ENCODE measurements around the gene ZNF467.

Gene ZNF467

DNA sequence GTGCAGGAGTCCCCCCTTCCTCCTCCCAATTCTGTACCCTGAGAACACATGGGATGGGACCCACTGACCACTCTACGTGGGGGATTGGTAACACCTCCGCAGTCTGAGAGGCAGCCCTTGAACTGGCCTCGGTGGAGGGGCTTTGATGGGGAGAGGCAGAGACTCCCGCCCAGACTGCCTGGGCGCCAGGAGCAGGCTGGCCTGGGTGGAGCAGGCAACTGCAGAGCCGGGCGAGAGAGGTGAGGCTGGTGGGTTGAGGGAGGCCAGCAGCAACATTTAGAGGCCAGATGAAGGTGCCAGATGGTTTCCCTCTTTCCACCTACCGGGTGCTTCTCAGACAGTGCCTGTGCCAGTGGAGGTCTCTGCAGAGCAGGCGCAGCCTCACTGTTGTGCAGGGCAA lies 30.7 kb upstream of the ZNF467 start:
- no peak for DNase-seq

DNA sequence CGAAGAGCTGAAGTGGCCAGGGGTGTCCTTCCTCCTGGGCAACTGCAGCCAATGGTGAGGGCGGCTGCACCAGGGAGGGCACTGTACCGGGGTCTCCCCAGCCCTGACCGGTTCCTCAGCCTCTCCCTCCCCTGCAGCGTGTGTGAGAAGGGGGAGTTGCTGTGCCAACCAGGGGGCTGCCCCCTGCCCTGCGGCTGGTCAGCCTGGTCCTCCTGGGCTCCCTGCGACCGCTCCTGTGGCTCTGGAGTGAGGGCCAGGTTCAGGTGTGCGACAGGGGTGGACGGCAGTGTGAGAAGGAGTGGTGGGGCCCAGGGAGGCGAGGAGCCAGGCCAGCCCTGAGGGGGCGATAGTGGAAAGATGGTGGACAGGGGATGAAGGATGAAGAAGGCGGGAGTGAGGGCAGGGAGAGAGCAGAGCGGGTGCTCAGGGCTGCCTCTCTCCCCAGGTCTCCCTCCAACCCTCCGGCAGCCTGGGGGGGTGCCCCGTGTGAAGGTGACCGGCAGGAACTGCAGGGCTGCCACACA lies 30.2 kb upstream of the ZNF467 start:
- DNase-seq: no peak

DNA sequence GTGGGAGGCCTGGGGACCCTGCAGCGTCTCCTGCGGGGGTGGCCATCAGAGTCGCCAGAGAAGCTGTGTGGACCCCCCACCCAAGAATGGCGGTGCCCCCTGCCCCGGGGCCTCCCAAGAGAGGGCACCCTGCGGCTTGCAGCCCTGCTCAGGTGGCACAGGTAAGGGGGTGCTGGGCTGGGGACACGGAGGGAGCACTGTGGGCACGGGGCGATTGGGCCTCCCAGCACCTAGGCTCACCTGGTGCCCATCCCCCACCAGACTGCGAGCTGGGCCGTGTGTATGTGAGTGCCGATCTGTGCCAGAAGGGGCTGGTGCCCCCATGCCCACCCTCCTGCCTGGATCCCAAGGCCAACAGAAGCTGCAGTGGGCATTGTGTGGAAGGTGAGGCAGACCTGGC lies 29.6 kb upstream of the ZNF467 start:
- no peak for DNase-seq

DNA sequence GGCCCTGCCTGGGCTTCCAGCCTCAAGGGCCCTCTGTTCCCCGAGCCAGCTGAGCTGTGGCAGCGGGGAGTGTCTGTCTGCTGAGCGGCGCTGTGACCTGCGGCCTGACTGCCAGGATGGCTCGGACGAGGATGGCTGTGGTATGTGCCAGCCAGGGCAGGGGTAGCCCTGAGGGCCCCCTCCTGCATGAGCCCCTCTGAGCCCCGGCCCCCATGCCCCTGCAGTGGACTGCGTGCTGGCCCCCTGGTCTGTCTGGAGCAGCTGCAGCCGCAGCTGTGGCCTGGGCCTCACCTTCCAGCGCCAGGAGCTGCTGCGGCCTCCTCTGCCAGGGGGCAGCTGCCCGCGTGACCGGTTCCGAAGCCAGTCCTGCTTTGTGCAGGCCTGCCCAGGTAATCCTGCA lies 28.4 kb upstream of the ZNF467 start:
- DNase-seq: no peak

DNA sequence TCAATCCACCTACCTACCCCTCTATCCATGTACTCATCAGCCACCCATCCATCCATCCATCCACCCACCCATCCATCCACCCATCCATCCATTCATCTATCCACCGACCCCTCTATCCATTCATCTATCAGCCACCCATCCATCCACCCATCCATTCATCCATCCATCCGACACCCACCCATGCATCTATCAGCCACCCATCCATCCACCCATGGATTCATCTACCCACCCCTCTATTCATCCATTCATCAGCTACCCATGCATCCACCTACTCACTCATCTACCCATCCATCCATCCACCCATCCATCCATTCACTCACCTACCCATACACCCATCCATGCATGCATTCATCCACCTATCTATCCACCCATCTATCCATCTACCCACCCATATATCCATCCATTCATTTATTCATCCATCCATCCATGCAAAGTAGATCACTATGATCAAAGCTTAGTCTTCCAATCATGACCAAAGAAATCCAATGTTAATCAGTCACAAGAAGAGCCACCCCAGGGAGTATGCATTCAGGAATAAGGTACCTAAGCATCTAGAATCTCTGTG lies 27.7 kb upstream of the ZNF467 start:
- DNase-seq: no peak

DNA sequence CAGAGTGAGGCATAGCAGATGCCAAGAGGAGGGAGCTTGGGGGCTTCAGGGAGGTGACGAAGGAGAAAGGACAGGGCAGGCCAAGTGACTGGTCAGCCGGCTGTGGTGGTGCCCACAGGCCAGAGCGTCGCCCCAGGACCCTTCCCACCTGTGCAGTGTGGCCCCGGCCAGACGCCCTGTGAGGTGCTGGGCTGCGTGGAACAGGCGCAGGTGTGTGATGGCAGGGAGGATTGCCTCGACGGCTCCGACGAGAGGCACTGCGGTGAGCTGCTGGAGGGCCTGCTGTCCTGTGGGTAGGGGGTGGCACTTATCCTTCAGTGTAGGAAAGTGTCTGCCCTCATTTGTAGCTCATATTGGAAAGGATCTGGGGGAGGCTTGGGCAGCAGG lies 26.8 kb upstream of the ZNF467 start:
- DNase-seq: no peak

DNA sequence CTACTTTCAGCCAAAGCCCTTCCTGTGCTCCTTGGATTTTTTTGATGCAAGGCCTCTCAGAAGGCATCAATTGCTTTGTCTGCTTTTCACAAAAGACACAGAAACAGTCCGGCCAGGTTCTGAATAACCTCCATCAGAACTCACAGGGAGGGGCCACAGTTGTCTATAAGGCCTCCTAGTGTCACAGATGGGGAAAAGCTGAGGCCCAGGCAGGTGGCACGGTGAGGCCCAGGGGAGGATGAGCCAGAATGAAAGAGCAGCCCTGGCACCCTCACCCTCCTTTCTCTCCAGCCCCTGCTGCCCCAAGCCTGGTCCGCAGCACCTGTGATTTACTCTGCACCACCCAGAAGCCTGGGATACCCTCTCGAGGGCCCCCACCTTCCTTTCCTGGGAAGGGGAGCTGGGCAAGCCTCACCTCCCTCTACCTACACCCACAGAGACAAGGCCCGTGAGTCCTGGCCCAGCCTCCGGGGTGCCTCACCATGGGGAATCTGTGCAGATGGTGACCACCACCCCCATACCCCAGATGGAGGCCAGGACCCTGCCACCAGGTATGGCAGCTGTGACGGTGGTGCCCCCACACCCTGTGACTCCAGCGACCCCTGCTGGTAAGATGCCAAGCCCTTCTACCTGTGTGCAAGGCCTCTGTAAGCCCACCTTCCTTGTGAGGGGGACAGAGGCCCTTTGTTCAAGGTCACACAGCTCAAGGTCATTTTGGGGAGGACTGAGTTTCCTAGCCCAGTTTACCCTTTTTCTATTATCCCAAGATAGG lies 26.2 kb upstream of the ZNF467 start:
- DNase-seq: peak; percentile 76

DNA sequence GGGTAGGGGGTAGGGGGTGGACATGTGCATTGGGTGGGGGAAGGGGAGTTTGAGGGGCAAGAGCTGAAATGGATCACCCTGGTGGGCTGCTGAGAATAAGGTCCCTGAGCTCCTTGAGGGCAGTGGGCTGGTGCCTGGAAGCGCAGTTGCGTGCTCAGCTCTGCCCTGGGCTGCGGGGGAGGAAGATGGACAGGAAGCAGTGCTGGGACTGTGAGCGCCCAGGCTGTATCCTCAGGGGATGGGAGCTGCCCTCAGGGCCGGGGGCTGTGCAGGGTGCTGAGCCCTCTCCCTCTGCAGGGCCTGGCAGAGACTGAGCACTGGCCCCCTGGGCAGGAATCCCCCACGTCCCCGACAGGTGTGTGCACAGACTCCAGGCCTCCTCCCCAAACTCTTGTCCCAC lies 24.4 kb upstream of the ZNF467 start:
- DNase-seq: no peak

DNA sequence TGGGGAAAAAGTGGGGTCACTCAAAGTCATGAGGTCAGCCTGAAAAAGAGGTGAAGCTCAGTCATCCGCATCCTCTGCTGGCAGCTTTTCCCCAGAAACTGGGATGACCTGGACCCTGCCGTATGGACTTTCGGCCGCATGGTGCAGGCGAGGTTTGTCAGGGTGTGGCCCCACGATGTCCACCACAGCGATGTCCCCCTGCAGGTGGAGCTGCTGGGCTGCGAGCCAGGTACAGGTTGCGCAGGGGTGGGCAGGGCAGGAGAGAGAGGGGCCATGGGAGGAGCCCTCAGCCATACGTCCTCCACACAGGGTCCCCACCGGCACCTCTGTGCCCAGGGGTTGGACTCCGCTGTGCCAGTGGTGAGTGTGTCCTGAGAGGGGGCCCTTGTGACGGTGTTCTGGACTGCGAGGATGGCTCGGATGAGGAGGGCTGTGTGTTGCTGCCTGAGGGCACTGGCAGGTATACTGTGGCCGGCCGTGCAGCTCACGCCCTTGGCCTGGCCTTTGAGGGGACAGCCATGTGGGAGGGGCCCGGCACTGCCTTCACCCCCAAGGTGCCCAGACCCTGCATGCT lies 23.0 kb upstream of the ZNF467 start:
- DNase-seq: no peak

DNA sequence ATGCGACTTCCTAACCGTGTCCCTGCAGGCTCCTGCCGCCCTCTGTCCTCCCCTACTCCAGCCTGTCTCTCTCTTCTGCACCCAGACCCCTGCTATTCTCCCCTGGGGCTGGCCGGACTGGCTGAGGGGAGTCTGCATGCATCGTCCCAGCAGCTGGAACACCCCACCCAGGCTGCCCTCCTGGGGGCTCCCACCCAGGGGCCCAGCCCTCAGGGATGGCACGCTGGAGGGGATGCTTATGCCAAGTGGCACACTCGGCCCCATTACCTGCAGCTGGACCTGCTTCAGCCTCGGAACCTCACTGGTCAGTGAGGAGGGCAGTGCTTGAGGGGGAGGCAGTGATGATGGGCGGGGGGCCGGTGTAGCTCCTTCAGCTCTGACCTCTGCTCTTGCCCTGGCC lies 21.7 kb upstream of the ZNF467 start:
- DNase-seq: no peak

DNA sequence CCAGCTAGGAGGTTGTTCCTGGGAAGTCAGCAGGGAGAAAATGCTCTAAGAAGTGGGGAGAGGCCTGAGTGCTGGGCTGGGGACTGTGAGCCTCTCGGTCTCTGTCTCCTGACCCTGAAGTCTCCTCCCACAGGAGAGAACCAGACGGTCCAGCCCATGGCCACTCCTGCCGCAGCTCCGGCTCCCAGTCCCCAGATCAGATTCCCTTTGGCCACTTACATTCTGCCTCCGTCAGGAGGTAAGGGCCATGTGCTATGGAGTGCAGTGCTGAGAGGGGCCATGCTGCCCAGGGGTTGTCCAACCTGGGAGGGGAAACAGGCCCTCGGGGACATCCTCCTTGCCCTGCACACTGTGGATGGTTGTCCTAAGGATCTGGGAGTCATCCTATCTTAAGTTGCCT lies 21.3 kb upstream of the ZNF467 start:
- DNase-seq: no peak

DNA sequence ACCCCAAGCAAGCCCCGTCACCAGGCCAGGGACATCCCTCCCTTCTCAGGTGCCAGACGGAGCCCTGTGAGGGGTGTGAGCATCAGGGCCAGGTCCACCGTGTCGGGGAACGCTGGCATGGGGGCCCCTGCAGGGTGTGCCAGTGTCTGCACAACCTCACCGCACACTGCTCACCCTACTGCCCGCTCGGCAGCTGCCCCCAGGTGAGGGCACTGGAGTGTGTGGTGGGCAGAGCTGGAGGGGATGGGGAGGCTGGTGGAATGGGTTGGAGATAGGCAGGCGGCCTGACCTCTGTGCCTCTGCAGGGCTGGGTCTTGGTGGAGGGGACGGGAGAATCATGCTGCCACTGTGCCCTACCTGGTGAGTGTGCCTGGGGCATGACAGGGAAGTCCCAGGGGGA lies 19.9 kb upstream of the ZNF467 start:
- no peak for DNase-seq

DNA sequence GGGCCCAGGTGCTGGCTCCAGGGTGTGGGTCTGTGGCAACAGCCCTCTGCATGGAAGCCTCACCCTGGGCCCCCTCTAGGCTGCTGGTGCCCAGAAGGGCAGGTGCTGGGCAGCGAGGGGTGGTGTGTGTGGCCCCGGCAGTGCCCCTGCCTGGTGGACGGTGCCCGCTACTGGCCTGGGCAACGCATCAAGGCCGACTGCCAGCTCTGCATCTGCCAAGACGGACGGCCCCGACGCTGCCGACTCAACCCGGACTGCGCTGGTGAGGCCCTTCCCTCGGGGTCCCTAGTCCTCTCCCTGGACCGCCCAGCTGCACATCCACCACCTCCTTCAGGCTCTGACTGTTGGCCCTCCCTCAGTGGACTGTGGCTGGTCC lies 18.8 kb upstream of the ZNF467 start:
- DNase-seq: no peak

DNA sequence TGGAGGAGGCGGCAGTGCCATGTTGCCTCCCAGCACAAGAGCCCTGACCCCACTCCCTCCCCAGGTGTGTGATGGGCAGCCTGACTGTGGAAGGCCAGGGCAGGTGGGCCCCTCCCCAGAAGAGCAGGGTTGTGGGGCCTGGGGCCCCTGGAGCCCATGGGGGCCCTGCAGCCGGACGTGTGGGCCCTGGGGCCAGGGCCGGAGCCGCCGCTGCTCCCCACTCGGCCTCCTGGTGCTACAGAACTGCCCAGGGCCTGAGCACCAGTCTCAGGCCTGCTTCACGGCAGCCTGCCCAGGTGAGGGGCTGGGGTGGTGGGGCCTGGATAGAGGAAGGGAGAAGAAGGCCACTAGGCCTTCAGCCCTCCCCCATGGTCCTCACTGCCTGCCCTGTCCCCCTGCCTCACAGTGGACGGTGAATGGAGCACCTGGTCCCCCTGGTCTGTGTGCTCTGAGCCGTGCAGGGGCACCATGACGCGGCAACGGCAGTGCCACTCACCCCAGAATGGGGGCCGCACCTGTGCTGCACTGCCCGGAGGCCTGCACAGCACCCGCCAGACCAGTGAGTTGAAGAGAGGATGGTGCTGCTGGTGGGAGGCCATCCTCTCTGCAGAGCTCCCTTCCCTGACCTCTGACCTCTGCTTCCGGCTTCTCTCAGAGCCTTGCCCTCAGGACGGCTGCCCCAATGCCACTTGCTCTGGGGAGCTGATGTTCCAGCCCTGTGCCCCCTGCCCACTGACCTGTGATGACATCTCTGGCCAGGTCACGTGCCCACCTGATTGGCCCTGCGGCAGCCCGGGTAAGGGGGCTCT lies 18.2 kb upstream of the ZNF467 start:
- DNase-seq: no peak

DNA sequence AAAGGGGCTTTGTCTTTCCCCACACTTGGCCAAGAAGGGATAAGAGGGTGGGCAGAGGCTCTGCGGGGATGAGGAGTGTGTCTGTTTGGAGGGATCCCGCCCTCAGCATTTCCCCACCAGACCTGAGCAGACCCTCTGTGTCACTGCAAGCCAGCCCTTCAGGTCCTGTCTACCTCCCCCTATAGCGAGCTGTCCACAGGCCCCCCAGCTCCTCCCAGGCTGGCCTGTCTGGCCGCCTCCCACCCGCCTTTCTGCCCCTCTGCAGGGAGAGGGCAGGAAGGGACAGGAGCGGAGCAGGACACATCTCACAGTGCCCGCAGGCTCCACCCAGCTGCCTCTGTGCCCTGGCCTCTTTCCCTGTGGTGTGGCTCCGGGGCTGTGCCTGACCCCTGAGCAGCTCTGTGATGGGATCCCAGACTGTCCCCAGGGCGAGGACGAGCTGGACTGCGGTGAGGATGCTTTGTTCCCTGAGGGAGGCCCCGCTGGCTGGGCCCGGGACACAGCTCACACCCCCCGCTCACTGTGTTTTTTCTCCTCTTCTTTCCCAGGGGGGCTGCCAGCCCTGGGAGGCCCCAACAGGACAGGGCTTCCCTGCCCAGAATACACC lies 17.5 kb upstream of the ZNF467 start:
- DNase-seq: no peak

DNA sequence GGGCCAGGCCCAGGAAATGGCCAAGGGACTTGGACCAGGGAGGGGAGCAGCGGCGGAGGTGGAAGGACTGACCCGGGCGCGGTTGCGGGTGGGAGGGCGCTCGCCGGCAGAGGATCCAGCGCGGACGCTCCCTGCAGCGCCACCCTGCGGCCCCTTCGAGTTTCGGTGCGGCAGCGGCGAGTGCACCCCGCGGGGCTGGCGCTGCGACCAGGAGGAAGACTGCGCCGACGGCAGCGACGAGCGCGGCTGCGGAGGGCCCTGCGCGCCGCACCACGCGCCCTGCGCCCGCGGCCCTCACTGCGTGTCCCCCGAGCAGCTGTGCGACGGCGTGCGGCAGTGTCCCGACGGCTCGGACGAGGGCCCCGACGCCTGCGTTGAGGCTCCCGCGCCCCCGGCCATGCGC lies 16.8 kb upstream of the ZNF467 start:
- DNase-seq: no peak

DNA sequence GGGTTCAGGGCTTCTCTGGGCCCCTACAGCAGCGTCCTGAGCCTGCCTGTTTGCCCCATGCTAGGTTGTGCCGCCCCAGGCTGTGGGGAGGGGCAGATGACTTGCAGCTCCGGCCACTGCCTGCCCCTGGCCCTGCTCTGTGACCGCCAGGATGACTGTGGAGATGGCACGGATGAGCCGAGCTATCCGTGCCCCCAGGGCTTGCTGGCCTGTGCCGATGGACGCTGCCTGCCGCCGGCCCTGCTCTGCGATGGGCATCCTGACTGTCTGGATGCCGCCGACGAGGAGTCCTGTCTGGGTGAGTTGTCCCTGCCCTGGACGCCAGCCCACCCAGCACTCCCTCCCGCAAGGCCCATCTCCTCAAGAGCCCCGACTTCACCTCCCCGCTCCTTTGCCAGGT lies 15.7 kb upstream of the ZNF467 start:
- no peak for DNase-seq

DNA sequence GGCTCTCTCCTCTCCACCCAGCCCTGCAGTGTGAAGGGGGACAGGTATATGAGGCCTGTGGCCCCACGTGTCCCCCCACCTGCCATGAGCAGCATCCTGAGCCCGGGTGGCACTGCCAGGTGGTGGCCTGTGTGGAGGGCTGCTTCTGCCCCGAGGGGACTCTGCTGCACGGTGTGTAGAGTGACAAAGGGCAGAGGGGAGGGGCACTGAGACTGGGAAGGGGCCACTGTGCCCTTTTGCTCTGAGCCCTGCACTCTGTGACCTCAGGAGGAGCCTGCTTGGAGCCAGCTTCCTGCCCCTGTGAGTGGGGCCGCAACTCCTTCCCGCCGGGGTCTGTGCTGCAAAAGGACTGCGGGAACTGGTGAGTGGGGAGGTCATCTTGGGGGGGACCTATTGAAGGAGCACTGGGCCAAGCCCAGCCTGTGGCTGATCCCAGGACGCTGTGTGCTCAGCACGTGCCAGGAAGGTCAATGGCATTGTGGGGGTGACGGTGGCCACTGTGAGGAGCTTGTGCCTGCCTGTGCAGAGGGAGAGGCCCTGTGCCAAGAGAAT lies 15.0 kb upstream of the ZNF467 start:
- DNase-seq: no peak

DNA sequence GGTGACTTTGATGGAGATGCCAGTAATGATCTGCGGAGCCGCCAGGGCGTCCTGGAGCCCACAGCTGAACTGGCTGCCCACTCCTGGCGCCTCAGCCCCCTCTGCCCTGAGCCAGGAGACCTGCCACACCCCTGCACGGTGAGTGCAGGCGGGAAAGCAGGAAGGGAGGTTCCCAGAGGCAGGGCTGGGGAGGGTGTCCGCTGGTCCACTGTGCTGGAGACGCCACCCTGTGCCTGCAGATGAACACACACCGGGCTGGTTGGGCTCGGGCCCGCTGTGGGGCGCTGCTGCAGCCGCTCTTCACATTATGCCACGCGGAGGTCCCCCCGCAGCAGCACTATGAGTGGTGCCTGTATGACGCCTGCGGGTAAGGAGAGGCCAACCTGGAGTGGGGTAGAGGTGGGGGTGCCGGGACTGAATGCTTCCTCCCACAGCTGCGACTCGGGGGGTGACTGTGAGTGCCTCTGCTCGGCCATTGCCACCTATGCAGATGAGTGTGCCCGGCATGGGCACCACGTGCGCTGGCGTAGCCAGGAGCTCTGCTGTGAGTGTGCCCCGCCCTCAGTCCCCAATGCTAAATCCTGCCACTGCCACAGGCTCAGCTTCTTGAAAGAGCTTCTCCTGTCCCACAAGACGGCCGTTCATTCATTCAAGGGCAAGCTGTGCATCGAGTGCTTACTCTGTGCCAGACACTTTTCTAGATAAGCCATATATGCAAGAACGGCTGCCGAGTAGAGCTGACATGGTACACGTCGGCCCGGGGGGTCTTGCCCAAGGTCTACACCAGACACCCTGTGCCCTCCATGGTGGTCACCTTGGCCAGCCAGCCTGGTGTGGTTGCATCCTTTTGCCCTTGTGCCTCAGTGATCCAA lies 14.3 kb upstream of the ZNF467 start:
- DNase-seq: peak; percentile 69

DNA sequence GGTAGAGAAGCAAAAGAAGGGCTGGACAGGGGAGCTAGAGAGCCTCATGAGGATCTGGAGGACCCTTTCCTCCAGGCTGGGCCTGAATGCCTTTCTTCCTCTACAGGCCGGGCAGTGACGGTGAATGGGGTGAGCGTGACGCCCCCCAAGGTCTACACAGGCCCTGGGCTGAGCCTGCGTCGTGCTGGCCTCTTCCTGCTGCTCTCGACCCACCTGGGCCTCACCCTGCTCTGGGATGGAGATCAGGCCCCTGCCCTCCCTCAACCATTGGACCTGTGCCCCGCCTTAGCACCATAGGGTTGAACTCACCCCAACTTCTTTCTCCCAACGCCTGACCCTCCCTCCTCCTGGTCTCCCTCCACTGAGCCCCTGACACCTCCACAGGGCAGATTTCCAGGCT lies 12.6 kb upstream of the ZNF467 start:
- no peak for DNase-seq

DNA sequence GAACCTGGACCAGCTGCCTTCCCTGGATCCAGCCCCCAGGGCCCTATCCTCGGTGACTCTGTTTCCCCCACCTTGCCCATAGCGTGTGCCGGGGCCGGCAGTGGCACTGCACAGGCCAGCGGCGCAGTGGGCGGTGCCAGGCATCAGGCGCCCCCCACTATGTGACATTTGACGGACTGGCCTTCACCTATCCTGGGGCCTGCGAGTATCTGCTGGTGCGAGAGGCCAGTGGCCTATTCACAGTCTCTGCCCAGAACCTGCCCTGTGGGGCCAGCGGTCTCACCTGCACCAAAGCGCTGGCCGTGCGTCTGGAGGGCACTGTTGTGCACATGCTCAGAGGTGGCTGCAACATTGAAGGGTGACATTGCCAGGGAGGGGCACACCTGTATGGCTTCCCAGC lies 12.0 kb upstream of the ZNF467 start:
- no peak for DNase-seq

DNA sequence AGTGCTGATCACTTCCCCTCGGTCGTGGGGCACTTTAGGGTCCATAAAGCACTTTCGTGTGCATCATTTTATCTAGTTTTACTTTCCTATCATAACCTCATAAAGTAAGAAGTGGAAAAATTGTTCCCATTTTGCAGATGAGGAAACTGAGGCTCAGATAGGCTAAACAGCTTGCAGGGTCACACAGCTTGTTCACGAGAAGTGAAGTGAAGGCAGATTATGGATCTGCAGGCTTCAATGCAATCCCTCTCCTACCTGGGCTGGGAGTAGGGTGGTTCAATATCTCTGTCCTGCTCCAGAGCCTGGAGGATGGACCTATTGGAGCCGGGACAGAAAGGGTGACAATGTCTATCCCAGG lies 10.8 kb upstream of the ZNF467 start:
- no peak for DNase-seq
